ENCODE measurements around the gene NIM1K. TPM values are rescaled to one million over a fixed set of nuclear protein-coding genes. Genes with fewer than 3 reads are reported as not detected.

The NIM1K gene
- total RNA-seq, 2 donors from 2014 or later, result 0.42 TPM; not detected in 1

DNA sequence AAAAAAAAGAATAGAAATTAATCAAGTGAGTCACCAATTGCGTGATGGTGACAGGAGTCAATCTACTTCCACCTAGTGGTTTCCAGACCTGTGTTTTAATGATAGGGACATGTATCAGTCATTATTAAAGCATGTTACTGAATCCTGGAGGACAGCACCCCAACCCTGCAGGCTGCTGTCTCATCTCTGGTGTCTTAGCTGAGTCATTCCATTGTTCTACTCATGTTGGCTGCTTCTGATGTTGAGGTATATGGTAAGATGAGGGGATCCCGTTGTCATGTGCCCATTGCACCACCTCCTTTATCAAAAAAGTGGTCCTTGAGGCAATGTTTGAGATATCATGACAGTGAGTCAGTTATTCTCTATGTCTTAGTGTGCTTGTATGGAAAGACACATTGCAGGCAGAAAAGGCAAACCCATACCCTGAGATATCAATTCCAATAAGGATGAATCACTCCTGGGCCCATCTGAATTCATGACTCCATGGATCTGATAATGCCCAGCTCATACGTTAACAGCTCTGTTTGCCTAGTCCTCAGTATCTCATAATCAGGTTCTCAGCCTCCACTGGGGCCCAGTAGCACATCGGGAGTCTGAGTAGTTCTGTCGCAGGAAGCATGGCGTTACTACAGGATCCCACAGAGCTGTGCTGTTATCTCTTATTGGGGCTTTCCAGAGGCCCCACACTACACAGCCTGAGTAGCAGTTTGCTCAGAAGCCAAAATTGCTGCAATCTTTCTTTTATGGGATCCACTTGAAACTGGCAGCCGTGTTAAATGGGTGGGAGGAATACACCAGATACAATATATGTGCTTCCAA lies 90.0 kb downstream of the NIM1K start:
- H3K27me3 ChIP-seq, result no peaks in the 10 kb centered on the region
- H3K36me3 ChIP-seq, result no peaks in the 10 kb centered on the region
- no peak overlapping the region for H3K9ac ChIP-seq (ENCODE audit: low read depth in 2 of 2, low read length in 2 of 2)
- no peak overlapping the region for H3K27ac ChIP-seq
- no peak overlapping the region for H3K4me3 ChIP-seq
- H3K4me1 ChIP-seq, result no peaks in the 10 kb centered on the region
- no peak for DNase-seq
- H3K9me3 ChIP-seq, result no peaks in the 10 kb centered on the region
- TF ChIP-seq CTCF (IDR thresholded peaks at IDR 0.05), result no peak
- intact Hi-C loops (cut with DNase I), result no loop called here

GRCh38 chr5:43286623-43287022 lies 94.6 kb downstream of the NIM1K start:
- Histone ChIP-seq H3K4me1 (no peaks in the 10 kb centered on the region), H3K4me3 (no peak overlapping the region), H3K27me3 (no peaks in the 10 kb centered on the region), H3K9me3 (no peaks in the 10 kb centered on the region), H3K36me3 (peaks cover 4% of the 10 kb centered on the region), H3K9ac (ENCODE audit: low read depth in 2 of 2, low read length in 2 of 2) (no peak overlapping the region), H3K27ac (no peak overlapping the region)
- no peak for DNase-seq
- intact Hi-C loops (cut with DNase I), result no loop called here
- no peak for TF ChIP-seq CTCF (IDR thresholded peaks at IDR 0.05)

GRCh38 chr5:43287493-43287892 lies 95.5 kb downstream of the NIM1K start:
- no peak overlapping the region for H3K27ac ChIP-seq
- no peaks in the 10 kb centered on the region for H3K27me3 ChIP-seq
- no peak for DNase-seq
- no peaks in the 10 kb centered on the region for H3K4me1 ChIP-seq
- no peak overlapping the region for H3K9ac ChIP-seq (ENCODE audit: low read depth in 2 of 2, low read length in 2 of 2)
- peaks cover 12% of the 10 kb centered on the region for H3K36me3 ChIP-seq
- H3K9me3 ChIP-seq, result no peaks in the 10 kb centered on the region
- no peak for TF ChIP-seq CTCF (IDR thresholded peaks at IDR 0.05)
- no peak overlapping the region for H3K4me3 ChIP-seq
- intact Hi-C loops (cut with DNase I), result no loop called here

GRCh38 chr5:43288269-43288831 lies 96.3 kb downstream of the NIM1K start:
- Histone ChIP-seq H3K9ac (ENCODE audit: low read depth in 2 of 2, low read length in 2 of 2) (no peak overlapping the region), H3K4me3 (no peak overlapping the region), H3K27me3 (no peaks in the 10 kb centered on the region), H3K9me3 (no peaks in the 10 kb centered on the region), H3K27ac (no peak overlapping the region), H3K4me1 (no peaks in the 10 kb centered on the region), H3K36me3 (peaks cover 17% of the 10 kb centered on the region)
- no peak for TF ChIP-seq CTCF (IDR thresholded peaks at IDR 0.05)
- intact Hi-C loops (cut with DNase I), result no loop called here
- DNase-seq, result no peak

GRCh38 chr5:43290726-43291125 lies 98.7 kb downstream of the NIM1K start:
- no peaks in the 10 kb centered on the region for H3K4me1 ChIP-seq
- H3K9me3 ChIP-seq, result no peaks in the 10 kb centered on the region
- no peak overlapping the region for H3K9ac ChIP-seq (ENCODE audit: low read depth in 2 of 2, low read length in 2 of 2)
- no peak for DNase-seq
- TF ChIP-seq CTCF (IDR thresholded peaks at IDR 0.05), result no peak
- H3K27ac ChIP-seq, result no peak overlapping the region
- intact Hi-C loops (cut with DNase I), result no loop called here
- H3K27me3 ChIP-seq, result no peaks in the 10 kb centered on the region
- no peak overlapping the region for H3K4me3 ChIP-seq
- H3K36me3 ChIP-seq, result peaks cover 20% of the 10 kb centered on the region
